SJSA1 (cell line): ENCODE data around the gene B3GNT3. TPM values are rescaled to one million over a fixed set of nuclear protein-coding genes. Genes with fewer than 3 reads are reported as not detected.
A peak's percentile ranks its signal among the peaks of the same experiment; 100 is the strongest.

Source experiments
- DNase-seq, 2 experiments: peaks; one replicate each; pipeline ENCODE4 v3.0.0-alpha.2; 2015 to 2020; ENCODE audit warnings: low spot score in 2 of 2, low read depth in 1 of 2
- H3K27ac ChIP-seq: fragments of 250-450 bp; sonication (Bioruptor Pico); 2 replicates; pipeline ENCODE4 v1.5.1; 2020; ENCODE audit warnings: mild to moderate bottlenecking, moderate library complexity
- H3K27me3 ChIP-seq: fragments of 250-450 bp; sonication (Bioruptor Pico); replicated peaks from 2 replicates; pipeline ENCODE4 v1.5.1; 2020; ENCODE audit warnings: mild to moderate bottlenecking, moderate library complexity
- H3K36me3 ChIP-seq: fragments of 250-450 bp; sonication (Bioruptor Pico); 2 replicates; pipeline ENCODE4 v1.5.1; 2020; ENCODE audit warnings: mild to moderate bottlenecking
- H3K4me1 ChIP-seq: fragments of 250-450 bp; sonication (Bioruptor Pico); replicated peaks from 2 replicates; pipeline ENCODE4 v1.6.1; 2021; ENCODE audit warnings: mild to moderate bottlenecking
- H3K4me3 ChIP-seq: fragments of 250-450 bp; sonication (Bioruptor Pico); 2 replicates; pipeline ENCODE4 v1.5.1; 2020; ENCODE audit warnings: mild to moderate bottlenecking
- H3K9me3 ChIP-seq: fragments of 250-450 bp; sonication (Bioruptor Pico); replicated peaks from 2 replicates; pipeline ENCODE4 v1.5.1; 2020; ENCODE audit warnings: mild to moderate bottlenecking
- total RNA-seq: library from RNA; depleted of rRNA; stranded (reverse); fragments of >200 nt; shearing (Covaris generic); gene quantifications from 2 replicates; pipeline ENCODE4 v1.2.3, GENCODE V29; 2014

Gene B3GNT3
- total RNA-seq, 1 experiment from 2014 or later, result not detected

GRCh38 chr19:17841810-17842662 is 47.1 kb downstream of the B3GNT3 start:
- H3K9me3 ChIP-seq, result no peaks in the 10 kb centered on the region
- peaks cover 1% of the 10 kb centered on the region; the same call in 1 of the 2 replicates for H3K4me1 ChIP-seq
- H3K36me3 ChIP-seq, result peaks cover 6% of the 10 kb centered on the region; the same call in 1 of the 2 replicates
- H3K27ac ChIP-seq, result no peak overlapping the region
- H3K4me3 ChIP-seq, result no peak overlapping the region
- peak in 1 of 2 experiments; percentile 63 for DNase-seq
- no peaks in the 10 kb centered on the region for H3K27me3 ChIP-seq

GRCh38 chr19:17842663-17843291 is 47.8 kb downstream of the B3GNT3 start:
- no peaks in the 10 kb centered on the region for H3K27me3 ChIP-seq
- H3K36me3 ChIP-seq, result peaks cover 6% of the 10 kb centered on the region; the same call in 1 of the 2 replicates
- no peak for DNase-seq
- no peak overlapping the region for H3K27ac ChIP-seq
- no peaks in the 10 kb centered on the region for H3K9me3 ChIP-seq
- no peak overlapping the region for H3K4me3 ChIP-seq
- peaks cover 5% of the 10 kb centered on the region for H3K4me1 ChIP-seq

GRCh38 chr19:17843292-17843827 is 48.4 kb downstream of the B3GNT3 start:
- Histone ChIP-seq H3K9me3 (no peaks in the 10 kb centered on the region), H3K4me1 (peaks cover 11% of the 10 kb centered on the region), H3K4me3 (no peak overlapping the region), H3K27ac (no peak overlapping the region), H3K27me3 (no peaks in the 10 kb centered on the region), H3K36me3 (0 out of 2 replicates have a peak, but pooled peaks cover 3% of the 10 kb centered on the region)
- no peak for DNase-seq

GRCh38 chr19:17843908-17844490 is 49.1 kb downstream of the B3GNT3 start:
- no peak for DNase-seq
- no peak overlapping the region for H3K27ac ChIP-seq
- H3K27me3 ChIP-seq, result no peaks in the 10 kb centered on the region
- peaks cover 11% of the 10 kb centered on the region for H3K4me1 ChIP-seq
- H3K36me3 ChIP-seq, result 0 out of 2 replicates have a peak, but pooled peaks cover 3% of the 10 kb centered on the region
- no peaks in the 10 kb centered on the region for H3K9me3 ChIP-seq
- H3K4me3 ChIP-seq, result no peak overlapping the region

DNA sequence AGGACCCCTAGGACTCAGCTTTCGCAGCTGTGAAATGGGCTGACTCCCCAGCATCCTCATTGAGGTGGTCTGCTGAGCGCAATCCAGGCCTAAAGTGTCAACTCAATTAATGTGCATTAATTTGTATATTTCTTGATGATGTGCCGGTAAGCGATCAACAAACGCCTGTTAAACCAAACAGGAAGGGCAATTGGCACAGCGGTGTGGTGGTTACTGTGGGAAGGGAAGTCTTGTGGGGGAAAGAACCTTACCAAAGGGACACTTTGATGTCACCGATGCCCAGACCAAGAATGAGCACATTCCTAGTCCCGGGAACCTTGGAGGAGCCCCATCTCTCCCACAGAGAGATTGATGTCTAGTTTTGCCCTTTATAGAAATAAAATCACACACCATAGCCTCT is 51.2 kb downstream of the B3GNT3 start:
- no peaks in the 10 kb centered on the region for H3K27me3 ChIP-seq

GRCh38 chr19:17847538-17848366 is 52.8 kb downstream of the B3GNT3 start, which contains the start of gene JAK3:
Gene JAK3, minus strand, starts transcription at chr19:17847982. Its CDS starts 3,565 bp downstream, at chr19:17844417.
- Histone ChIP-seq H3K4me1 (peaks cover 20% of the 10 kb centered on the region), H3K27ac (peak within 1 kb of the TSS; percentile 72), H3K4me3 (peak within 1 kb of the TSS; percentile 36), H3K36me3 (no peaks in the 10 kb centered on the region), H3K9me3 (no peaks in the 10 kb centered on the region), H3K27me3 (no peaks in the 10 kb centered on the region)
- DNase-seq, result peak in 1 of 2 experiments; percentile 87

More for the DNA sequence above, 51.2 kb downstream of the B3GNT3 start:
- Histone ChIP-seq H3K36me3 (0 out of 2 replicates have a peak, but pooled peaks cover 1% of the 10 kb centered on the region), H3K4me1 (peaks cover 20% of the 10 kb centered on the region), H3K4me3 (no peak overlapping the region), H3K27ac (no peak overlapping the region), H3K9me3 (no peaks in the 10 kb centered on the region)
- DNase-seq, result no peak

- Histone ChIP-seq H3K27ac (no peak overlapping the region; the same call in 1 of the 2 replicates), H3K9me3 (no peaks in the 10 kb centered on the region), H3K4me1 (peaks cover 20% of the 10 kb centered on the region), H3K4me3 (no peak overlapping the region), H3K36me3 (no peaks in the 10 kb centered on the region), H3K27me3 (no peaks in the 10 kb centered on the region)
- no peak for DNase-seq
Measured at GRCh38 chr19:17848595-17849292, 53.8 kb downstream of the B3GNT3 start.

GRCh38 chr19:17854061-17854460 is 59.1 kb downstream of the B3GNT3 start:
- H3K27ac ChIP-seq, result no peak overlapping the region
- DNase-seq, result no peak
- H3K4me3 ChIP-seq, result no peak overlapping the region
- peaks cover 9% of the 10 kb centered on the region for H3K4me1 ChIP-seq
- H3K9me3 ChIP-seq, result no peaks in the 10 kb centered on the region
- H3K27me3 ChIP-seq, result no peaks in the 10 kb centered on the region
- H3K36me3 ChIP-seq, result no peaks in the 10 kb centered on the region

DNA sequence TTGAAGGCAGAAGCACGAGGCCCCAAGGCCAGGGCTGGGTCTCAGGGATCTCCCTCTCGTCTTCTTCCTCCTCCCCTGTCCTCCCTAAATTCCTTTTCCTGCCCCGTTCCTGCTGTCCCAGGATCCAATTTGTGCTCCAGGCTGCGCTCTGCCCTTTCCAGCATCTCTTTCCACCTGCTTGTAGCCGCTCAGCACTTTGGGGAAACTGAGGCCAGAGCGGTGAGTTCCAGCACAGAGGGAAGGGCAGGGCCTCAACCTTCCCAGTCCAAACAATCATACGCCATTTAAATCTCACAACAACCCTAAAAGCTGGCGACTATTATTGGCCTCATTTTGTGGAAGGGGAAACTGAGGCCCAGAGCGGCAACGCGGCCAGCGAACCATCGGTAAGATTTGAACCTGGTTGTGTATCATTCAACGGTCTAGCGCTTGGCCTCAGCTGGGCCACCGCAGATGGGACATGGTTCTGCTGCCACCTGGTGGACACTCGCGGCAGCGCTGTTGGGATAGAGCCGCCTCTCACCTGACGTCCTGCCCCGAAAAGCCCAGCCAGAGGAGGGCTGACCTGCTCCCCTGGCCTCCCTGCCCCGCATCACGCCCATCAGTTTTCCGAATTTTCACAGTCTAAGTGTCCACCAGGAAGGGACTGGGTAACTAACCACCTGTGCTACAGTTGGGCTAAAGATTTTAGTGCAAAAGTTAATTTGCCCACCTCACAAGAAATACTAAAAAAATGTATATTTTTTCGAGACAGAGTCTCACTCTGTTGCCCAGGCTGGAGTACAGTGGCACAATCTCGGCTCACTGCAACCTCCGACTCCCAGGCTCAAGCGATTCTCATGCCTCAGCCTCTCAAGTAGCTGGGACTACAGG is 60.6 kb downstream of the B3GNT3 start:
- H3K4me3 ChIP-seq, result no peak overlapping the region
- peaks cover 4% of the 10 kb centered on the region for H3K4me1 ChIP-seq
- no peaks in the 10 kb centered on the region for H3K9me3 ChIP-seq
- no peak overlapping the region for H3K27ac ChIP-seq
- peaks cover 8% of the 10 kb centered on the region for H3K36me3 ChIP-seq
- DNase-seq, result peak; percentile 50 to 83
- H3K27me3 ChIP-seq, result no peaks in the 10 kb centered on the region

- peak; percentile 97 to 99 for DNase-seq
- Histone ChIP-seq H3K4me3 (peak within 1 kb of the TSS; percentile 89), H3K9me3 (no peaks in the 10 kb centered on the region), H3K27me3 (no peaks in the 10 kb centered on the region), H3K27ac (peak within 1 kb of the TSS; percentile 62), H3K36me3 (peaks cover 50% of the 10 kb centered on the region), H3K4me1 (peaks cover 11% of the 10 kb centered on the region)
Measured at GRCh38 chr19:17859533-17860330, 64.8 kb downstream of the B3GNT3 start, which contains the start of gene RPL18A. Gene RPL18A, plus strand, starts transcription at chr19:17859910. Its CDS starts 47 bp downstream, at chr19:17859957.

GRCh38 chr19:17860331-17860992 is 65.5 kb downstream of the B3GNT3 start:
- H3K4me1 ChIP-seq, result peaks cover 11% of the 10 kb centered on the region
- no peaks in the 10 kb centered on the region for H3K27me3 ChIP-seq
- DNase-seq, result no peak
- H3K9me3 ChIP-seq, result no peaks in the 10 kb centered on the region
- H3K36me3 ChIP-seq, result peaks cover 57% of the 10 kb centered on the region
- H3K27ac ChIP-seq, result peak overlapping the region; percentile 62
- peak overlapping the region; percentile 89 for H3K4me3 ChIP-seq
